NCI-H2171 treated with DMSO at 0.1 percent for 48 hours (cell line): ENCODE measurements around the gene CEP68.

ENCODE experiments used
- DNase-seq: peaks from one replicate; lab custom pipeline; 2025; lab: John Stamatoyannopoulos, UW

CEP68 gene

GRCh38 chr2:65057391-65058052, 1.3 kb downstream of the CEP68 start:
- peak; percentile 38 for DNase-seq

GRCh38 chr2:65059071-65059470, 2.9 kb downstream of the CEP68 start:
- DNase-seq, result no peak

- DNase-seq, result no peak
These were observed 5.1 kb downstream of the CEP68 start for GRCh38 chr2:65061146-65061909.

- DNase-seq, result no peak
These were observed 5.7 kb downstream of the CEP68 start for GRCh38 chr2:65061910-65062339.

GRCh38 chr2:65062843-65063825, 6.9 kb downstream of the CEP68 start:
- DNase-seq, result no peak

- DNase-seq, result peak; percentile 99
These were observed 8.7 kb downstream of the CEP68 start for GRCh38 chr2:65064728-65065552.

- DNase-seq, result peak; percentile 62
These were observed 11.8 kb downstream of the CEP68 start for GRCh38 chr2:65067806-65068553.

GRCh38 chr2:65069439-65069824, 13.2 kb downstream of the CEP68 start:
- no peak for DNase-seq

GRCh38 chr2:65070172-65070830, 14.1 kb downstream of the CEP68 start:
- DNase-seq, result no peak

GRCh38 chr2:65070856-65071255, 14.6 kb downstream of the CEP68 start:
- no peak for DNase-seq

GRCh38 chr2:65071499-65072180, 15.4 kb downstream of the CEP68 start:
- DNase-seq, result no peak

GRCh38 chr2:65072181-65072970, 16.2 kb downstream of the CEP68 start:
- no peak for DNase-seq

GRCh38 chr2:65073879-65074565, 17.8 kb downstream of the CEP68 start:
- DNase-seq, result no peak

- no peak for DNase-seq
These were observed 19.0 kb downstream of the CEP68 start for GRCh38 chr2:65075176-65075575.

GRCh38 chr2:65075605-65076344, 19.6 kb downstream of the CEP68 start:
- no peak for DNase-seq

GRCh38 chr2:65076345-65076710, 20.1 kb downstream of the CEP68 start:
- no peak for DNase-seq

GRCh38 chr2:65077898-65078297, 21.7 kb downstream of the CEP68 start:
- DNase-seq, result no peak

- no peak for DNase-seq
These were observed 22.8 kb downstream of the CEP68 start for GRCh38 chr2:65079017-65079416.
